ENCODE results near the gene ZKSCAN2.

The ZKSCAN2 gene

DNA sequence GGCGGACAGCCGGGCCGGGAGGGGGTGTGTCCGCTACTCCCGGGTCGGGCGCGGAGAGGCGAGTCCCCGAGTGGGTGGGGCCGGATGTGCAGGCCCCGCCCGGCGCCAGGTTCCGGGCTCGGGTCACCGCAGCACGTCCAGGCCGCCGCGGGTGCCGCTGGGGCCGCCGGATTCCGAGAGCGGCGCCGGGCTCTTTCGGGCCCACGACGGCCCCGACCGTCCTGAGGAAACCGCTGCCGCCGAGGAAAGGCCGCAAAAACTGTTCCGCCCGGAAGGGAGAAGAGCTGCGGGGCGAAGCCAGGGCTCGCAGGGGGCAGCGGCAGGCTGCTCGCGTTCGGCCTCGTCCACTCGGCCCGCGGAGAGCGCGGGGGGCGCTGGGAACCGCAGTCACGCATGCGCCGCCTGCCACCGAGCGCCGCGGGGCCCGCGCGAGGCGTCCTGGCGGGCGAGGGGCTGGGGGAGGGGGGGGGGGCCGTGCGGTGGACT, at the start of gene ZKSCAN2:
Gene ZKSCAN2, minus strand, starts transcription at position 376 of the 486 bp plus-strand sequence. CDS start 718 bp downstream, outside the sequence.
- peak; percentile 95 for DNase-seq

- DNase-seq: no peak
Observed at GRCh38 chr16:25299792-25300590, 42.3 kb upstream of the ZKSCAN2 start.

- DNase-seq: peak; percentile 64
Observed at GRCh38 chr16:25298165-25298872, 40.7 kb upstream of the ZKSCAN2 start.

DNA sequence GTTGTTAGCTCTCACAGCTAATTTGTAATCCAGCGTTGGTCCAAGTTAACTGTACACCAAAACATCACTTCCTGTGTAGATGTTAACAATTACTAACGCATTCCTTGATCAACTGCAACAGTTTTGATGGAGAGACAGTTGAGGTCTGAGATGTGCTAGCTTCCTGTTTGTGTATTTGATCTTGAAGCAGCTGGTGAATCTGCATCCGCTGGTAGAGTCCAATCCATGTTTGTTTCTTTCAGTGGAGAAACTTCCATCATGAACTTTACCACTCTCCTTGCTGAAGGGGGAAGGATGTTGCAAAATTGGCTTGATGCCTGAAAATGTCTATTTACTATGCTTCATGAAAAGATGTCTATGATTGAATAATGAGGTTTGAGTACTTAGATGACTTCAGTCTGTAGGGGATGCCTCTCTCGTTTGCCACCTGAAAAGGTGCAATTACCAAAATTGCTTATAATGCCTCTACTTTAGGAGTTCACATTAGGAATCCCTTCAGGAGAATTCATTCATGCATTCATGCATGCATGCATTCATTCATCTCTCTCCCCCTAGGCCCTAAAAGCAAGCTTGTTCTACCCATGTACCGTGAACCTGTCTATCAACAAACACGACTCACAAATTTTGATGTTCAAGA, 39.6 kb upstream of the ZKSCAN2 start:
- DNase-seq: no peak

GRCh38 chr16:25291580-25291979, 33.9 kb upstream of the ZKSCAN2 start:
- DNase-seq: no peak

DNA sequence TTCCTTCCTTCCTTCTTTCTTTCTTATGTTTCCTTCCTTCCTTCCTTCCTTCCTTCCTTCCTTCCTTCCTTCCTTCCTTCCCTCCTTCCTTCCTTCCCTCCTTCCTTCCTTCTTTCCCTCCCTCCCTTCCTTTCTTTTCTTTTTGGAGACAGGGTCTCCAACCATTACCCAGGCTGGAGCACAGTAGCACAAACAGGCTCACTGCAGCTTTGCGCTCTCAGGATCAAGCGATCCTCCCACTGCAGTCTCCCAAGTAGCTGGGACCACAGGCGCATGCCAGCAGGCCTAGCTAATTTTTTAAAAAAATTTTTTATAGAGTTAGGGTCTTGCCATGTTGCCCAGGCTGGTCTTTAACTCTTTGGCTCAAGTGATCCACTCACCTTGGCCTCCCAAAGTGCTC, 31.8 kb upstream of the ZKSCAN2 start:
- no peak for DNase-seq

GRCh38 chr16:25279491-25279890, 21.8 kb upstream of the ZKSCAN2 start:
- DNase-seq: no peak

GRCh38 chr16:25271421-25271820, 13.8 kb upstream of the ZKSCAN2 start:
- no peak for DNase-seq

GRCh38 chr16:25270577-25270976, 12.9 kb upstream of the ZKSCAN2 start:
- DNase-seq: no peak

GRCh38 chr16:25269879-25270278, 12.2 kb upstream of the ZKSCAN2 start:
- no peak for DNase-seq

DNA sequence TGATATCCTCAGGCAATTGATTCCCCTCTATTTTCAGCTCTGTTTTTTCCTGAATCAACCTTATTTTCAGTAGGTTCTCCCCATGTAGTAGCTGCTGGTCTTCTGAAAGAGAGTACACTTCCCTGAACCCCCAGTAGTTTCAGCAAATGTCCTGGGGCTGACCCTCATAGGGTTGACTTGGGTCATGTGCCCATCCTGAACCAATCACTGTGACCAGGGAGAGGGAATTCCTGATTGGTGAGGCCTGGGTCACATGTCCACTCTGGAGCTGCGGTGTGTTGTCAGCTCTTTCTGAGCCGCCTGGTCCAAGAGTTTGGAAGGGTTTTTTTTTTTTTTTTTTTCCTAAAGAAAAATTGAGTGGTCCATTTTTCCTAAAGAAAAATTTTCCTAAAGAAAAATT, 8.3 kb upstream of the ZKSCAN2 start:
- no peak for DNase-seq

- DNase-seq: no peak
Observed at GRCh38 chr16:25264597-25264996, 7.0 kb upstream of the ZKSCAN2 start.

DNA sequence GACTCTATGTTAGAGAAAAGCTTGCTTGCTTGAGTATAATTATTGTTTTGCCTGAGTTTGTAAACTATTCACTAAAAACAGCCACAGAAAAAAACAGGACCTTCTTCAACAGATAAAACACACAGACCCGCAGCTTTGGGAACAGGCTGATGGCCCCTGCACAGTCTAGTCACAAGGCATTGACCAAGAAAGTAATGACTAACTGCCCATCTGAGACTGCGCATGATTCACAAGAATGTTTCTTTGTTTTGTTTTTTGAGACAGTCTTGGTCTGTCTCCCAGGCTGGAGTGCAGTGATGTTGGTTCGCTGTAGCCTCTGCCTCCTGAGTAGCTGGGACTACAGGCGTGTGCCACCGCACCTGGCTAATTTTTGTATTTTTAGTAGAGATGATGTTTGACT, 2.8 kb upstream of the ZKSCAN2 start:
- no peak for DNase-seq

- no peak for DNase-seq
Observed at GRCh38 chr16:25258861-25259179, 1.2 kb upstream of the ZKSCAN2 start.

- DNase-seq: peak; percentile 95
Observed at GRCh38 chr16:25257956-25258860, 563 bp upstream of the ZKSCAN2 start.

GRCh38 chr16:25256695-25257469, 763 bp downstream of the ZKSCAN2 start:
- DNase-seq: peak; percentile 57

- DNase-seq: no peak
Observed at GRCh38 chr16:25253322-25253721, 4.3 kb downstream of the ZKSCAN2 start.

DNA sequence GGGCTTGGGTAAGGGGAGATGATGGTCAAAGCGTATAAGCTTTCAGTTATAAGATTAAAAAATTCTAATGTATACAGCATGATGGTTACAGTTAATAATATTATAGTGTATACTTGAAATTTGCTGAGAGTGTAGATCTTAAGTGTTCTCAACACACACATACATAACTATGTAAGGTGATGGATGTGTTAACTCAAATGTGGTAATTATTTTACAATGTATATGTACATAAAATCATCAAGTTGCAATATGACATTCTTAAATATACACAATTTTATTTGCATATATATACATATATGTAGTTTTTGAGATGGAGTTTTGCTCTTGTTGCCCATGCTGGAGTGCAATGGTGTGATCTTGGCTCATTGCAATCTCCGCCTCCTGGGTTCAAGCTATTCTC, 7.2 kb downstream of the ZKSCAN2 start:
- DNase-seq: no peak

GRCh38 chr16:25235991-25236390, 21.7 kb downstream of the ZKSCAN2 start:
- no peak for DNase-seq

DNA sequence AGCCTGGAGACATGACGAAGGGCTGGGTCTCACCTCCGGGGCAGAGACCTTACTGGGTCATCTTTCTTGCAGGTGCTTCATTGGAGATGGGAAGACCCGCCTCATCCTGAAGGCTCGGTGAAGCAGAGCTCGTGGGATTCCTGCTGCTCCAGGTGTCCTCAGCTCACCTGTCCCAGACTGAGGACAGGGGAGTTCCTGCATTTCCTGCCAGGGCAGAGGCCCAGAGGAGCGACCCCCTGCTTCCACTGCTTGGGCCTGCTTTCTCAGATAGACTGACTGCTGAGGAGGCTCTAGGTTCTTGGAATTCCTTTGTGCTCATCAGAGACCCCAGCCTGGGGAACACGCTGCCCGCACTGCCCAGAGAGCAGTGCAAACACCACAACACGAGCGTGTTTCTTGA, 29.3 kb downstream of the ZKSCAN2 start:
- DNase-seq: no peak

GRCh38 chr16:25224731-25225319, 32.8 kb downstream of the ZKSCAN2 start:
- DNase-seq: no peak

DNA sequence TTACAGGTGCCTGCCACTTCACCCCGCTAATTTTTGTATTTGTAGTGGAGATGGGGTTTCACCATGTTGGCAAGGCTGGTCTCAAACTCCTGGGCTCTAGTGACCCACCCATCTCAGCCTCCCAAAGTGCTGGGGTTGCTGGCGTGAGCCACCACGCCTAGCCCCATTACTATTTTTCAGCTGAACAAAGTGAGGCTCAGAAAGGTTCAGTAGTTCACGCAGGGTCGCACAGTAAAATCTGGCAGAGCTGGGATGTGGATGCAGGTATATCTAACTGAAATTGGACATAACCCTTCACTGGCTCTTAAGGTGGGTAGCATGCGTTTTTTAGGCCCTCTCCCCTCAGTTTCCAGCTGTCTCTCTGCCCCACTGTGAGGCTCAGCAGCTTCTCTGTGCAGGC, 33.7 kb downstream of the ZKSCAN2 start:
- DNase-seq: no peak

Measured in DMS53 (cell line).